ENCODE results near the gene HERC6. TPM values are rescaled to one million over a fixed set of nuclear protein-coding genes. Genes with fewer than 3 reads are reported as not detected.

The HERC6 gene
- total and polyA plus RNA-seq, 2 experiments from 2014 or later, result 7.7 to 11.5 TPM

GRCh38 chr4:88441696-88442095, 63.0 kb downstream of the HERC6 start:
- Histone ChIP-seq H3K9me3 (ENCODE audit: low read depth) (no peaks in the 10 kb centered on the region), H3K36me3 (no peaks in the 10 kb centered on the region), H3K27me3 (no peaks in the 10 kb centered on the region), H3K27ac (no peak overlapping the region), H3K4me1 (ENCODE audit: low read depth) (no peaks in the 10 kb centered on the region), H3K4me3 (no peak overlapping the region)
- no peak for TF ChIP-seq CTCF (IDR thresholded peaks at IDR 0.05; ENCODE audit: low read depth, low read length)
- DNase-seq (ENCODE audit: low read depth in 1 of 2, low spot score in 1 of 2), result no peak

GRCh38 chr4:88442689-88443191, 64.1 kb downstream of the HERC6 start:
- Histone ChIP-seq H3K36me3 (no peaks in the 10 kb centered on the region), H3K9me3 (ENCODE audit: low read depth) (no peaks in the 10 kb centered on the region), H3K4me1 (ENCODE audit: low read depth) (no peaks in the 10 kb centered on the region), H3K27ac (no peak overlapping the region), H3K4me3 (no peak overlapping the region), H3K27me3 (no peaks in the 10 kb centered on the region)
- peak in 1 of 2 donors; percentile 1 for DNase-seq (ENCODE audit: low read depth in 1 of 2, low spot score in 1 of 2)
- no peak for TF ChIP-seq CTCF (IDR thresholded peaks at IDR 0.05; ENCODE audit: low read depth, low read length)

- no peak overlapping the region for H3K27ac ChIP-seq
- no peak overlapping the region for H3K4me3 ChIP-seq
- no peaks in the 10 kb centered on the region for H3K9me3 ChIP-seq (ENCODE audit: low read depth)
- no peaks in the 10 kb centered on the region for H3K27me3 ChIP-seq
- no peaks in the 10 kb centered on the region for H3K36me3 ChIP-seq
- H3K4me1 ChIP-seq (ENCODE audit: low read depth), result no peaks in the 10 kb centered on the region
- TF ChIP-seq CTCF (IDR thresholded peaks at IDR 0.05; ENCODE audit: low read depth, low read length), result no peak
- no peak for DNase-seq (ENCODE audit: low read depth in 1 of 2, low spot score in 1 of 2)
Observed at GRCh38 chr4:88443486-88443885, 64.8 kb downstream of the HERC6 start.

GRCh38 chr4:88445252-88445651, 66.6 kb downstream of the HERC6 start:
- Histone ChIP-seq H3K4me3 (no peak overlapping the region), H3K27ac (no peak overlapping the region), H3K36me3 (no peaks in the 10 kb centered on the region), H3K9me3 (ENCODE audit: low read depth) (no peaks in the 10 kb centered on the region), H3K4me1 (ENCODE audit: low read depth) (no peaks in the 10 kb centered on the region), H3K27me3 (no peaks in the 10 kb centered on the region)
- no peak for DNase-seq (ENCODE audit: low read depth in 1 of 2, low spot score in 1 of 2)
- TF ChIP-seq CTCF (IDR thresholded peaks at IDR 0.05; ENCODE audit: low read depth, low read length), result no peak

- Histone ChIP-seq H3K9me3 (ENCODE audit: low read depth) (no peaks in the 10 kb centered on the region), H3K4me3 (no peak overlapping the region), H3K4me1 (ENCODE audit: low read depth) (no peaks in the 10 kb centered on the region), H3K27ac (no peak overlapping the region), H3K36me3 (no peaks in the 10 kb centered on the region), H3K27me3 (no peaks in the 10 kb centered on the region)
- TF ChIP-seq CTCF (IDR thresholded peaks at IDR 0.05; ENCODE audit: low read depth, low read length), result no peak
- DNase-seq (ENCODE audit: low read depth in 1 of 2, low spot score in 1 of 2), result peak in 1 of 2 donors; percentile 44
Observed at GRCh38 chr4:88446124-88446523, 67.5 kb downstream of the HERC6 start.

Data from cardiac muscle cell (in vitro differentiated cells and primary cell).